Measurements from ENCODE around the gene CTDSP2. TPM values are rescaled to one million over a fixed set of nuclear protein-coding genes. Genes with fewer than 3 reads are reported as not detected.

Gene CTDSP2
- total RNA-seq, 4 donors from 2014 or later: 47.1 to 120 (median 71.7) TPM

- H3K27me3 ChIP-seq: no peaks in the 10 kb centered on the region
- intact Hi-C loops (cut with DNase I): no loop called here
- no peaks in the 10 kb centered on the region for H3K36me3 ChIP-seq
- H3K9me3 ChIP-seq: no peaks in the 10 kb centered on the region
- TF ChIP-seq CTCF (IDR thresholded peaks at IDR 0.05) (no peak), POLR2A (IDR thresholded peaks at IDR 0.05) (no peak)
- peak overlapping the region in 3 of 4 donors; percentile 92 to 100 (median 99) for H3K4me3 ChIP-seq
- 27 to 40% methylated on average over 14 of the region's 14 CpGs for WGBS, 2 donors
- no peak for DNase-seq
- H3K27ac ChIP-seq: peak overlapping the region in 3 of 4 donors; percentile 46 to 100 (median 99)
- H3K4me1 ChIP-seq: peaks cover 59 to 83% (median 69%) of the 10 kb centered on the region in 3 donors
Observed at GRCh38 chr12:57842342-57843294, 3.9 kb downstream of the CTDSP2 start.

- WGBS, 2 donors: 41 to 49% methylated on average over 4 of the region's 4 CpGs
- intact Hi-C loops (cut with DNase I): no loop called here
- H3K4me3 ChIP-seq: peak overlapping the region in 2 of 4 donors; percentile 99 to 100
- no peaks in the 10 kb centered on the region for H3K9me3 ChIP-seq
- peak overlapping the region in 3 of 4 donors; percentile 7 to 100 (median 30) for H3K27ac ChIP-seq
- TF ChIP-seq CTCF (IDR thresholded peaks at IDR 0.05): no peak
- DNase-seq: no peak
- H3K4me1 ChIP-seq: peaks cover 71 to 88% (median 81%) of the 10 kb centered on the region in 3 donors
- no peaks in the 10 kb centered on the region for H3K36me3 ChIP-seq
- H3K27me3 ChIP-seq: no peaks in the 10 kb centered on the region
Observed at GRCh38 chr12:57841445-57841844, 5.1 kb downstream of the CTDSP2 start.

GRCh38 chr12:57840726-57841125 lies 5.8 kb downstream of the CTDSP2 start:
- intact Hi-C loops (cut with DNase I): no loop called here
- WGBS, 2 donors: 16 to 22% methylated on average over 3 of the region's 3 CpGs

GRCh38 chr12:57839996-57840395 lies 6.5 kb downstream of the CTDSP2 start:
- H3K27ac ChIP-seq: peak overlapping the region in 2 of 4 donors; percentile 5 to 71
- TF ChIP-seq CTCF (IDR thresholded peaks at IDR 0.05) (no peak), POLR2A (IDR thresholded peaks at IDR 0.05) (no peak)
- H3K4me3 ChIP-seq: peak overlapping the region in 1 of 4 donors; percentile 36
- no peaks in the 10 kb centered on the region for H3K27me3 ChIP-seq
- H3K36me3 ChIP-seq: no peaks in the 10 kb centered on the region
- intact Hi-C loops (cut with DNase I): loop anchor here (10.0 kb wide), 1 partner anchor 55 kb away; the partner anchor contains the start of gene TSFM
- H3K9me3 ChIP-seq: no peaks in the 10 kb centered on the region
- DNase-seq: no peak
- 39% methylated on average over 4 of the region's 5 CpGs; no CpG with 5 or more reads in 1 of the 2 donors for WGBS, 2 donors
- H3K4me1 ChIP-seq: peaks cover 84 to 100% (median 95%) of the 10 kb centered on the region in 3 donors

More at GRCh38 chr12:57840726-57841125, 5.8 kb downstream of the CTDSP2 start:
- Histone ChIP-seq H3K27me3 (no peaks in the 10 kb centered on the region), H3K9me3 (no peaks in the 10 kb centered on the region), H3K4me3 (peak overlapping the region in 2 of 4 donors; percentile 99 to 100), H3K27ac (peak overlapping the region in 3 of 4 donors; percentile 5 to 71 (median 30)), H3K36me3 (no peaks in the 10 kb centered on the region), H3K4me1 (peaks cover 78 to 95% (median 88%) of the 10 kb centered on the region in 3 donors)
- TF ChIP-seq POLR2A (IDR thresholded peaks at IDR 0.05) (no peak), CTCF (IDR thresholded peaks at IDR 0.05) (no peak)
- DNase-seq: no peak
